ENCODE measurements around the gene TMEM181.

The TMEM181 gene

GRCh38 chr6:158642097-158642601 lies 82.3 kb downstream of the TMEM181 start:
- H3K27ac ChIP-seq, result no peak overlapping the region
- TF ChIP-seq, protein P1, sequence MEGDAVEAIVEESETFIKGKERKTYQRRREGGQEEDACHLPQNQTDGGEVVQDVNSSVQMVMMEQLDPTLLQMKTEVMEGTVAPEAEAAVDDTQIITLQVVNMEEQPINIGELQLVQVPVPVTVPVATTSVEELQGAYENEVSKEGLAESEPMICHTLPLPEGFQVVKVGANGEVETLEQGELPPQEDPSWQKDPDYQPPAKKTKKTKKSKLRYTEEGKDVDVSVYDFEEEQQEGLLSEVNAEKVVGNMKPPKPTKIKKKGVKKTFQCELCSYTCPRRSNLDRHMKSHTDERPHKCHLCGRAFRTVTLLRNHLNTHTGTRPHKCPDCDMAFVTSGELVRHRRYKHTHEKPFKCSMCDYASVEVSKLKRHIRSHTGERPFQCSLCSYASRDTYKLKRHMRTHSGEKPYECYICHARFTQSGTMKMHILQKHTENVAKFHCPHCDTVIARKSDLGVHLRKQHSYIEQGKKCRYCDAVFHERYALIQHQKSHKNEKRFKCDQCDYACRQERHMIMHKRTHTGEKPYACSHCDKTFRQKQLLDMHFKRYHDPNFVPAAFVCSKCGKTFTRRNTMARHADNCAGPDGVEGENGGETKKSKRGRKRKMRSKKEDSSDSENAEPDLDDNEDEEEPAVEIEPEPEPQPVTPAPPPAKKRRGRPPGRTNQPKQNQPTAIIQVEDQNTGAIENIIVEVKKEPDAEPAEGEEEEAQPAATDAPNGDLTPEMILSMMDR (conservative IDR thresholded peaks at IDR 0.05), result no peak

GRCh38 chr6:158643836-158644230 lies 83.9 kb downstream of the TMEM181 start:
- TF ChIP-seq, protein P1 (conservative IDR thresholded peaks at IDR 0.05), result no peak
- peak overlapping the region; percentile 91 for H3K27ac ChIP-seq

DNA sequence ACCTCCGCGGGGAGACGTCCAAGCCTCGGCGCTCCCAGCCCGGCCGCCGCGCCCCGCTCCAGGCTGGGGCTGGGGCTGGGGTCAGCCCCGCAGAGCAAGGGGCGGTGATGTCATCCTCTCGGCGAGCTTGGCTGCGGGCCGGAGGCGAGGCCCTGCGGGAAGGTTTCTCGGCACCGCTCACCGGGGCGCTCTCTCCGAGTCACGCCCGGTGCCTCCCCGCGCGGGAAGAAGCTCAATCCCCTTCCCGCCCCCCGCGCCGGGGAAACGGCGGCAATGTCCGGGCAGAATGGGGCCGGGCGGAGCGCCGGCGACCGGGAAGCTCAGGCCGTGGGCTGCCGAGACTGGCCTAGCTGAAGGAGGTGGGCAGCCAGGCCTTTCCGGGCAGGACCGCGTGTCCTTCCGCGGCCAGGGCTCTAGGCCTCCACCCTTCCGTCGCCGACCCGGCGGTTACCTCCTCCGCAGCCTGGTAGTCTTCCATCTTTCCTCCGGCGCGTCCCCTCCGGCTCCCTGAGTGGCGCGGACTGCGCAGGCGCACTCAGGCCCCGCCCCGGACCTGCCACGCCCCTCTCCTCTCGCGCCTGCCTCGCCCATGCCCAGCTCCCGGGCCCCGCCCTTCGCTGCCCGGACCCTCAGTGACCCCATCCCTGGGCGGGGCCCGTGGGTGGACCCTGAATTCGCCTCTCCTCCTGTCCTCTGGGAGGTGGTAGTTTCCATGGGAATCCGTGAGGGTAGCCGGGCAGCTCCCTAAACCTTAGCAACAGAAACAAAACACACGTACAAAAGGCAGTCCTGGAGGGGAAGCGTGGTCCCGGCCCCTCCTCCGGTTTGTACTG lies 84.6 kb downstream of the TMEM181 start, which contains the start of gene DYNLT1:
Gene DYNLT1, minus strand, starts transcription at position 513 of the 833 bp plus-strand sequence. Its CDS starts 35 bp downstream, at position 478.
- TF ChIP-seq, protein P1 (conservative IDR thresholded peaks at IDR 0.05), result no peak
- peak within 1 kb of the TSS; percentile 91 for H3K27ac ChIP-seq

GRCh38 chr6:158645064-158646022 lies 85.5 kb downstream of the TMEM181 start:
- peak overlapping the region; percentile 91 for H3K27ac ChIP-seq
- TF ChIP-seq, protein P1 (conservative IDR thresholded peaks at IDR 0.05), result no peak

- TF ChIP-seq, protein P1 (conservative IDR thresholded peaks at IDR 0.05), result no peak
- H3K27ac ChIP-seq, result no peak overlapping the region
Observed at GRCh38 chr6:158646023-158646910, 86.4 kb downstream of the TMEM181 start.

- TF ChIP-seq, protein P1 (conservative IDR thresholded peaks at IDR 0.05), result no peak
- H3K27ac ChIP-seq, result no peak overlapping the region
Observed at GRCh38 chr6:158647501-158647900, 87.6 kb downstream of the TMEM181 start.
